Stimulated activated CD4-positive, alpha-beta T cell treated with anti-CD3 and anti-CD28 coated beads, Interleukin-1b, Interleukin-23, amount 100 ng/mL, for 24 hours (primary cell): Measurements from ENCODE around the gene CEP57L1.
"Not testable (repeated sequence)": the region's sequence is repeated elsewhere in the genome, so short reads cannot be mapped to it uniquely, and the experiment has no call there.

Experiments
- DNase-seq, 4 experiments: peaks; one replicate each; pipeline ENCODE4 v3.0.0-alpha.2; 2020; ENCODE audit warnings: low read depth in 4 of 4, low spot score in 1 of 4

CEP57L1 gene

DNA sequence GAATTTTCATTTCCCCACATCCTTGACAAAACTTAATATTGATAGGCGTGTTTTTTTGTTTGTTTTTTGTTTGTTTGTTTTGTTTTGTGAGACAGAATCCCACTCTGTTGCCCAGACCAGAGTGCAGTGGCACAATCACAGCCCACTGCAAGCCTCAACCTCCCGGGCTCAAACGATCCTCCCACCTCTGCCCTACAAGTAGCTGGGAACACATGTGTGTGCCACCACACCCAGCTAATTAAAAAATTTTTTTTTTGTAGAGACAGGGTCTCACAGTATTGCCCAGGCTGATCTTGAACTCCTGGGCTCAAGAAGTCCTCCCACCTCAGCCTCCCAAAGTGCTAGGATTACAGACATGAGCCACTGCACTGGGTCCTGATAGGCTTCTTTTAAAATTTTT is 9.2 kb downstream of the CEP57L1 start:
- no peak for DNase-seq

DNA sequence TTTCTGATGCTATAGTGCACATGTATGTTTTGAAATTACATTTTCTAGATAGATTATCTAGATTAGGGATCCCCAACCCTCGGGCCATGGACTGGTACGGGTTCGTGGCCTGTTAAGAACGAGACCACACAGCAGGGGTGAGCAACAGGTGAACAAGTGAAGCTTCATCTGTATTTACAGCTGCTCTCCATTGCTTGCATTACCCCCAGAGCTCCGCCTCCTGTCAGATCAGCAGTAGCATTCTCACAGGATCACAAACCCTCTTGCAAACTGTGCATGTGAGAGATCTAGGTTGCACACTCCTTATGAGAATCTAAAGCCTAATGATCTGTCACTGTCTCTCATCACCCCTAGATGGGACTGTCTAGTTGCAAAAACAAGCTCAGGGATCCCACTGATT is 10.4 kb downstream of the CEP57L1 start:
- no peak for DNase-seq

DNA sequence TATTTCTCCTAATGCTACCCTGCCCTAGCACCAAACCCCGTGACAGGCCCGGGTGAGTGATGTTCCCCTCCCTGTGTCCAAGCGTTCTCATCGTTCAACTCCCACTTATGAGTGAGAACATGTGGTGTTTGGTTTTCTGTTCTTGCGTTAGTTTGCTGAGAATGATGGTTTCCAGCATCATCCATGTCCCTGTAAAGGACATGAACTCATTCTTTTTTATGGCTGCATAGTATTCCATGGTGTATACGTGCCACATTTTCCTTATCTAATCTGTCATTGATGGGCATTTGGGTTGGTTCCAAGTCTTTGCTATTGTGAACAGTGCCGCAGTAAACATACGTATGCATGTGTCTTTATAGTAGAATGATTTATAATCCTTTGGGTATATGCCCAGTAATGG is 14.4 kb downstream of the CEP57L1 start:
- not testable (repeated sequence) for DNase-seq

DNA sequence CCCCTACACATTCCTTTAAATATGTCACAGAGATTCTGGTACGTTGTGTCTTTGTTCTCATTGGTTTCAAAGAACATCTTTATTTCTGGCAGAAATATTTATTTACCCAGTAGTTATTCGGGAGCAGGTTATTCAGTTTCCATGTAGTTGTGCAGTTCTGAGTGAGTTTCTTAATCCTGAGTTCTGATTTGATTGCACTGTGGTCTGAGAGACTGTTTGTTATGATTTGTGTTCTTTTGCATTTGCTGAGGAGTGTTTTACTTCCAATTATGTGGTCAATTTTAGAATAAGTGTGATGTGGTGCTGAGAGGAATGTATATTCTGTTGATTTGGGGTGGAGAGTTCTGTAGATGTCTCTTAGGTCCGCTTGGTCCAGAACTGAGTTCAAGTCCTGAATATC is 17.4 kb downstream of the CEP57L1 start:
- not testable (repeated sequence) for DNase-seq

DNA sequence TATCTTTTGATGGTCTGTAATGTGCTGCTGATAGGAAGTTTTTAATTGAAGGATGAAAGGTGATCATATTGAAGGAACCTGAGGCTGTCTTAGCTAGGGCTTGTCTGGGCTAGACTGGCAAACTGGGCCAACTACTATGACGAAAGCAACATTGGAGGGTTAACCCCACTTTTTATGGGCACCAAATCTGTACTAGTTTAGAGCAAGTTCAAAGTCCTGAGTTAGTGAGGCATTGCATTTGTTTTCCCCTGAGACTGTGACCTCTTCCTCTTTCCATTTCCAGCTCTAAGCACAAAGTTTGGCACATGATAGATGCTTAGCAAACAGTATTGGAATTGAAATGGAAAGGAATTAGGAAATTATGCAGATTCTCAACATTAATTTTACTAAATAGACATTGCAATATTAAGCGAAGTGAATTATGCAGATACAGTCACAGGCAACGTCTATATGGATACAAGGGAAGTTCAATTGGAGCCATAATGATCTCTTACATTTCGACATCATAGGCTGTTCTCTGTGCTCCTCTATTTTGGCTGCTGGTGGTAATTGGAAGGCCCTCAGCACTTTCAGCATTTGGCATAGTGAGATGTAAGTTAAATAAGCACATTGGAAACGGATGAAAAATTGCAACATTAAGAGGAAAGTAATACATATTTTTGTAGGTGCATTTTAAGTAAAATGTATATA is 22.2 kb downstream of the CEP57L1 start:
- no peak for DNase-seq

DNA sequence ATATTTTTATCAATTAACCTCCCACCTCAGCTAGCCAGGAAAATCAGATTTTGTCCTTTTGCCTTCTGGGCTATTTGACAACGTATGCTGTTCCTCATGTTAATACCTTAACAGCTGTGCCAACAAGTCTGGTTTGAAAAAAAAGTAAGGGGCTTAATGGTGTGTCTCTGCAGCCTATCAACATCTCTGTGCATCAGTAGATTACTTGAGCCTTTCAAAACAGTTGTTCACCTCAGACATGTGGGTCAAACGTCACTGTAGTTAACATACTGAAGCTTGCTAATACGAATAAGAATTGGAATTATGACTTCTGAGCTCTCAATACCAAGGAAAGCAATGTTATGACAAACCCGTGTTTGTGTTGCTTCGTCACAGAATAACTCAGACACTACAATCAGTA is 23.0 kb downstream of the CEP57L1 start:
- no peak for DNase-seq

DNA sequence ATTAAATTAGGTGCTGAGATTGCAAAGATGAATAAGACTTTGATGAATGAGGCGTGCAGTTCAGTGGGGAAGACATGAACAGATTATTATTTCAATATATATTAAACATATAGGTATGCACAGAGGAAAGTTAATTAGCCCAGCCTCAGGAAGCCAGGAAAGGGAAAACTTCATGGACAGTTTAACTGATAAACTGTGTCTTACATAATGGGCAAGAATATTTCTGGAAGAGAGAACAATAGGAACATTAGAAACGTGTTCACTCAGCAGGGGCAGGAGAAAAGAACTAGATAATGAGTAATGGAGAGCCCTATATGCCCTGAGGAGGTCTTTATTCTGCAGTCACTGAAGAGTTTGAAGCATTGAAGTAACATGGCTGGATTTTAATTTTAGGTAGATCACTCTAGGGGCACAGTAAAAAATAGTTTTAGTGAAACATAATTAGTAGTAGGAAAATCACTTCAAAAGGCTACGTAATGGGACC is 23.6 kb downstream of the CEP57L1 start:
- DNase-seq = no peak

DNA sequence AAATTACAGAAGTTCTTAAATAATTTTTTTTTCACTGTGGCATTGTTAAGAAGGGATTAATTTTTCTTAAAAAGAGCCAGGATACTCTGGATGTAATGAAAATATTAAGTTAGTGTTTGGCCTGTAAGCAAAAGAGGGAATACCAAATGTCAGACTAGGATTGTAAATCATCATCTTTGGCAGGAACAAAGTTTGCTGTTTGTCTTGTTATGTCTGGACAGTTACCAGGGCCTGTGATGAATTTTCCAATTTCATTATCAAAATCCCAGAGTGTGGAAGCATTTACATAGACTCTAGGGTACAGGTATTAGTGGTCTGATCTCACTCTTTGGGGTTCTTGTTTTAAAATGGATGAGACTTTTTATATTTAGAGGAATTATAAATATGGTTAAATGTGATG is 26.1 kb downstream of the CEP57L1 start:
- no peak for DNase-seq

DNA sequence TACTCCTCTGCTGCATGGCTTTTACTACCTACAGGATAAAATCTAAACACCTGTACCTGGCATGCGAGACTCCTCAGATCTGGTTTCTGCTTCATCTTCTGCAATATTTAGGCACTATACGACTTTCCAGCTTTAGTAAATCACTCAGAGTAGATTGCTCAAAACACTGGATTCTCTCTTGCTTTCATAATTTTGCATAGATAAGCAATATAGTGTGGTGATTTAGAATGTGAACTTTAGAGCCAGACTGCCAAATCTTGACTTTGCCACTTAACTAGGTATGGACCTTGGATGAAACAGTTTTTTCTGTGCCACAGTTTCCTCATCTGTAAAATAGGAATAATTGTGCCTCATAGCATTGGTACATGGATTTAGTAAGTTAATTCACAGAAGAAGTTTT is 28.9 kb downstream of the CEP57L1 start:
- no peak for DNase-seq

DNA sequence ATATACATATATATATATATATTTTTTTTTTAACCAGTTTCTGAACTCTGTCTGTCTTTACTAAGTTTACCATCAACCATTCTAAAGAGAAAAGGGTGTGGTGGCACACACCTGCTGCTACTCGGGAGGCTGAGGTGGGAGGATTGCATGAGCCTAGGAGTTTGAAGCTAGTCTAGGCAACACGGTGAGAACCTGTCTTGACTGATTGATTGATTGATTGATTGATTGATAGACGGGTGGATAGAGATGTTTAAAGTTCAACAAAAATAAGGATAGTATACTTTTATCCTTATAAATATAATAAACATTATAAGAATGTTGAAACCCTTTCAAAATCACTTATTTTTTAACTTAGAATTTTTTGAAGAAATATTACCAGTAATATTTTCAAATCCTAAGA is 30.2 kb downstream of the CEP57L1 start:
- DNase-seq = no peak

DNA sequence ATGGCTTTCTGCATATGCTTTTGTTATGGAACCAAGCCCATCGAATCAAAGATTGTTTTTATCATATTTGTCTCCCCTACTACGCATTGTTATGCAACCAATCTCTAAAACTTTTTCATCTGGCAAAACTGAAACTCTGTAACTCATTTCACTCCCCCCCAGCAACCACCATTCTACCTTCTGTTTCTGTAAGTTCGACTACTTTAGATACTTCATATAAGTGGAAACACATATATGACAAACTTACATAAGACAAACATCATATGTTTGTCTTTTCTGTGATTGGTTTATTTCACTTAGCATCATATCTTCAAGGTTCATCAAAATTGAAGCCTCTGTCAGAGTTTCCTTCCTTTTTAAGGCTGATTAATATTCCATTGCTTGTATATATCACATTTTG is 34.8 kb downstream of the CEP57L1 start:
- DNase-seq = no peak

DNA sequence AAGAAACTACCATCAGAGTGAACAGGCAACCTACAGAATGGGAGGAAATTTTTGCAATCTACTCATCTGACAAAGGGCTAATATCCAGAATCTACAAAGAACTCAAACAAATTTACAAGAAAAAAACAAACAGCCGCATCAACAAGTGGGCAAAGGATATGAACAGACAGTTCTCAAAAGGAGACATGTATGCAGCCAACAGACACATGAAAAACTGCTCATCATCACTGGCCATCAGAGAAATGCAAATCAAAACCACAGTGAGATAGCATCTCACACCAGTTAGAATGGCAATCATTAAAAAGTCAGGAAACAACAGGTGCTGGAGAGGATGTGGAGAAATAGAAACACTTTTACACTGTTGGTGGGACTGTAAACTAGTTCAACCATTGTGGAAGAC is 40.3 kb downstream of the CEP57L1 start:
- not testable (repeated sequence) for DNase-seq

DNA sequence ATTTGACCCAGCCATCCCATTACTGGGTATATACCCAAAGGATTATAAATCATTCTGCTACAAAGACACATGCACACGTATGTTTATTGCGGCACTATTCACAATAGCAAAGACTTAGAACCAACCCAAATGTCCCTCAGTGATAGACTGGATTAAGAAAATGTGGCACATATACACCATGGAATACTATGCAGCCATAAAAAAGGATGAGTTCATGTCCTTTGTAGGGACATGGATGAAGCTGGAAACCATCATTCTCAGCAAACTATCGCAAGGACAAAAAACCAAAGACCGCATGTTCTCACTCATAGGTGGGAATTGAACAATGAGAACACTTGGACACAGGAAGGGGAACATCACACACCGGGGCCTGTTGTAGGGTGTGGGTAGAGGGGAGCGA is 40.7 kb downstream of the CEP57L1 start:
- not testable (repeated sequence) for DNase-seq

DNA sequence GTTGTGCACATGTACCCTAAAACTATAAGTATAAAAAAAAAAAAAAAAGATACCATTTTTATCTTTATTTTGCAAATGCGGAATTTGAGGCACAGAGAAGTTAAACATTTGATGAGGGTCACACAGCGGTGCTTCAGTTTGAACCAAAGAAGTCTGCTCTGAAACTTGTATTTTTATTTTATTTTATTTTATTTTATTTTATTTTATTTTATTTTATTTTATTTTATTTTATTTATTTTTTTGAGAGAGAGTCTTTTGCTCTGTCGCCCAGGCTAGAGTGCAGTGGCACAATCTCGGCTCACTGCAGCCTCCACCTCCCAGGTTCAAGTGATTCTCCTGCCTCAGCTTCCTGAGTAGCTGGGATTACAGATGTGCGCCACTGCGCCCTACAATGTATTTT is 41.2 kb downstream of the CEP57L1 start:
- not testable (repeated sequence) for DNase-seq

DNA sequence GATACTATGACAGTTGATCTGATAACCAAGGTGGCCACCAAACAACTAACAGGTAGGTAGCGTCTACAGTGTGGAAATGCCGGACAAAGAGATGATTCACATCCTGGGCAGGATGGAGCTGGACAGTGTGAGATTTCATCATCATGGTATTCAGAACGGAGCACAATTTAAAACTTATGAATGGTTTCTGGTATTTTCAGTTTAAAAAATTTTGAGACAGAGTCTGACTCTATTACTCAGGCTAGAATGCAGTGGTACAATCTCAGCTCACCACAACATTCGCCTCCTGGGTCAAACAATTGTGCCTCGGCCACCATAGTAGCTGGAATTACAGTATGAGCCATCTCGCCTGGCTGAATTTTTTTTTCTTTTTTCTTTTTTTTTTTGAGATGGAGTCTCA is 43.8 kb downstream of the CEP57L1 start:
- no peak for DNase-seq

DNA sequence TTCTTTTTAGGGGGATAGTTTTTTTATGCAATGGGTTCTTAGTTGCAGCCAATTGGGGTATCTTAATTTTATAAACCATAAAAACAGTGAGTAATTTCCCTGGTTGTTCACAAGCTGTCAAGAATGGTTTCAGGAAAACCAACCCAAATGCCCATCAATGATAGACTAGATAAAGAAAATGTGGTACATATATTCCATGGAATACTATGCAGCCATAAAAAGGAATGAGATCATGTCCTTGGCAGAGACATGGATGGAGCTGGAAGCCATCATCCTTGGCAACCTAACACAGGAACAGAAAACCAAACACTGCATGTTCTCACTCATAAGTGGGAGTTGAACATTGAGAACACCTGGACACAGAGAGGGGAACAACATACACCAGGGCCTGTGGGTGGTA is 46.8 kb downstream of the CEP57L1 start:
- not testable (repeated sequence) for DNase-seq

DNA sequence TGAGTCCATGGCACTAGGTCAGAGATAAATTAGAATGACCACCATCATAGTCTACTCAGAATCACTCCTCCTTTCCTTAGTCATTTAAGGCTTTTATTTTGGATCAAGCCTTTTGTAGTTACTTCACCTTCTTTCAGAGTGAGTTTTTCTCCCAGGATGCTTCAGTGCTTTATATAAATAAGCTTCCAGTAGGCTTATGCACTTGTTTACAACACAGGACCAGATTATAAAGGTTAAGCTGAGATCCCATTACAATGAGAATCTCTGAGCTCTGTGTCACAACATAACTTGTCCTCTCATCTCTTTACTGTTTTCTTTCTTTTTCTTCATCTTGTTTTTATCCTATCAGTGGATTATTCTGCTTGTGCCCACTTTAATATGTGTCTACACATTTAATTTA is 47.9 kb downstream of the CEP57L1 start:
- DNase-seq = no peak

DNA sequence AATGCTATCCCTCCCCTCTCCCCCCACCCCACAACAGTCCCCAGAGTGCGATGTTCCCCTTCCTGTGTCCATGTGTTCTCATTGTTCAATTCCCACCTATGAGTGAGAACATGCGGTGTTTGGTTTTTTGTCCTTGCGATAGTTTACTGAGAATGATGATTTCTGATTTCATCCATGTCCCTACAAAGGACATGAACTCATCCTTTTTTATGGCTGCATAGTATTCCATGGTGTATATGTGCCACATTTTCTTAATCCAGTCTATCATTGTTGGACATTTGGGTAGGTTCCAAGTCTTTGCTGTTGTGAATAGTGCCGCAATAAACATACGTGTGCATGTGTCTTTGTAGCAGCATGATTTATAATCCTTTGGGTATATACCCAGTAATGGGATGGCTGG is 52.9 kb downstream of the CEP57L1 start:
- not testable (repeated sequence) for DNase-seq

DNA sequence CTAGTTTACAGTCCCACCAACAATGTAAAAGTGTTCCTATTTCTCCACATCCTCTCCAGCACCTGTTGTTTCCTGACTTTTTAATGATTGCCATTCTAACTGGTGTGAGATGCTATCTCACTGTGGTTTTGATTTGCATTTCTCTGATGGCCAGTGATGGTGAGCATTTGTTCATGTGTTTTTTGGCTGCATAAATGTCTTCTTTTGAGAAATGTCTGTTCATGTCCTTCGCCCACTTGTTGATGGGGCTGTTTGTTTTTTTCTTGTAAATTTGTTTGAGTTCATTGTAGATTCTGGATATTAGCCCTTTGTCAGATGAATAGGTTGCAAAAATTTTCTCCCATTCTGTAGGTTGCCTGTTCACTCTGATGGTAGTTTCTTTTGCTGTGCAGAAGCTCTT is 53.4 kb downstream of the CEP57L1 start:
- not testable (repeated sequence) for DNase-seq

DNA sequence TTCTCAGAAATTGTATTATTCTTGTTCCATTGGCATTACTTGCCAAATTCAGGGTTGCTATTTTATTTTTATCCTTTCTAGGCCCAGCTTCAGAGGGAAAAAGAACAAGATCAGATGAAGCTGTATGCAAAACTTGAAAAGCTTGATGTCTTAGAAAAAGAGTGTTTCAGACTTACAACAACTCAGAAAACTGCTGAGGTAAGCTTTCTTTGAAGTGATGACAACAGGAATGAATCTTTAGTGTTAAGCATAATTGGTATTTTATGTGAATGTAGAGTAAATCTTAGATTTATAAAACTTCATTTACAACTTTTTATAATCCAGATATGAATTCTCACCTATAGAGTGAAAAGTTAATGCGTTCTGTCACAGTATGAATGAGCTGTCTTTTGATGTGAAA is 58.4 kb downstream of the CEP57L1 start:
- DNase-seq = no peak

DNA sequence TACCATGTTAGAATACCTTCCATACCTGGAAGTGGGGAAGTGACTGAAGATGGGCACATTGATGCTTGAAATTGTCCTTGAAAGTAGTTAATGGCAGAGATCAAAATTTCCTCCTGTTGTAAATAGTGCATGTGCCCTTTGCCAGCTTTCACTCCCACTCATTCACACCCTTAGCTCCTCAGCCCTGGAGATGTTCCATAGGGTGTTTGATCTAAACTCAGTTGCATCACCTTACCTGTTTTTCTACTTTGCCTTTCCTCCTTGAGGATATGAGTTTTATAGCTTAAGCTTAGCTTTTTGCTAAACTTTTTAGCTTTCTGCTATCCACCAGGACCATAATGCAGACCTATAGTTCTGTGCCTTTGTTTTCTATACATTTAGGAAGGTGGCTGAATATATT is 69.0 kb downstream of the CEP57L1 start:
- no peak for DNase-seq

DNA sequence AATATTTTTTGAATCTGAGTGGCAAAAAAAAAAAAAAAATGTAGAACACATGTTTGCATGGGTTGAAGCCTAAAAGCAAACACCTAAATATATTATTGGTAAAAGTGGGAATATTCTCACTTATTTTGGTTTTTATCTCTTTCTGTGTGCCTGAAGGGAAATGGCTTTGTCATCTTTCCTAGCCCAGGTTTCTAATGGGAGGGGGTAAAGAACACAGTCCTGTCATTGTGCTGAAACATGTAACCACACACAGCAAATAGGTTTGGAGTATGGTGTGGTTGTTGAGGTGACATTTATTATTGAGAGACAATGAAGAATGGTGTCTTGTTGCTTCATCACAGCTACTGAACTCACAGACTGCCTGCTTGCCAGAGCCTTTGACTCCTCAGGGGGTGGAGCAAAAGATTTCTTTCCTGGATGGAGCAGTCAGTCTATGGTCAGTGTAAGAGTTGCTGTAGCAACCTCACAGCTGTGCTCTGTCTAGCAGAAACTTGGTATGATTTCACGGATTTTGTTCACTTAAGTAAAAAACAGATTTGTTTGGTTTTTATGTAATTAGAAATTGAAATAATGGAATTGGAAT is 70.2 kb downstream of the CEP57L1 start:
- no peak for DNase-seq

DNA sequence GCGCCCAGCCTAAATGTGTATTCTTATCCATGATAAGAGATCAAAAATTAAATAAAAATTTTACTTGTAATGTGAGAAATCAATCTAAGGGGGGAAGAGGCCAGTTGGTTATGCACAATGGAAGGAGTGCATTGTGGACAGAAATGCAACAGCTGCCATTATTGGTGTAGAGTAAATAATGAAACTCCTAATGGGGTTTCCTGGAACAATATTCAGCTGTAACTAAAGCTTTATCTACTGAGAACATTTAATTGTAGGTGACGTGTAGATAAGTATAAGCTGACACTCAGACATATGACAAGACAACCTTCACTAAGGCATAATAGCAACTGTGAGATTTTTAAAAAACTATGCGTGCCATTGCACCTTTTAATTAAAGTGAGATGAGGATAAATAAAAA is 71.4 kb downstream of the CEP57L1 start:
- no peak for DNase-seq
